IPS-NIHi7 (cell line): ENCODE measurements around the gene HNRNPUL2.
"Not testable (repeated sequence)": the region's sequence is repeated elsewhere in the genome, so short reads cannot be mapped to it uniquely, and the experiment has no call there.

Experiments
- DNase-seq: peaks from one replicate; pipeline ENCODE4 v3.0.0; 2012; ENCODE audit warnings: mixed read lengths; ENCODE audit errors: extremely low spot score

Gene HNRNPUL2

DNA sequence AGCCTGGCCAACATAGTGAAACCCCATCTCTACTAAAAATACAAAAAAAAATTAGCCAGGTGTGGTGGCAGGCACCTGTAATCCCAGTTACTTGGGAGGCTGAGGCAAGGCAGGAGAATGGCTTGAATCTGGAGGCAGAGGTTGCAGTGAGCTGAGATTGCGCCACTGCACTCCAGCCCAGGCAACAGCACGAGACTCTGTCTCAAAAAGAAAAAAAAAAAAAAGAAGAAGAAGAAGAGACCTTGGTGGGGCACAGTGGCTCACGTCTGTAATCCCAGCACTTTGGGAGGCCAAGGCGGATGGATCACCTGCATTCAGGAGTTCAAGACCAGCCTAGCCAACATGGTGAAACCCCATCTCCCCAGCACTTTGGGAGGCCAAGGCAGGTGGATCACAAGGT is 23.3 kb downstream of the HNRNPUL2 start:
- DNase-seq, result not testable (repeated sequence)

DNA sequence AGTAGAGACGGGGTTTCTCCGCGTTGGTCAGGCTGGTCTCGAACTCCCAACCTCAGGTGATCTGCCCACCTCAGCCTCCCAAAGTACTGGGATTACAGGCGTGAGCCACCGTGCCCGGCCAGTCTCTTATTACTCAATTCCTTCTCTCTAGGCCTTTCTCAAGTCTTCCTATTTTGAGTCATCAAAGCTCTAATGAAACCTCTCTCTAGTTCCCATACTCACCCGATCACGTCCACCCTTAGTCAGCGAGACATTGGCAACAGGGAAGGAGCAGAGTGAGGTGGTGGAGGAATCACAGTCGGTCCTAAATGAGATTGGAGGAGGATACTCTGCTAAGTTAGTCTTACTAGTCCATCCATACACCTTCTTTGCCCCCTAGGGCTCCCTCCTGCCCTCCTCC is 25.0 kb downstream of the HNRNPUL2 start:
- DNase-seq, result no peak

GRCh38 chr11:62694455-62695167 is 32.6 kb downstream of the HNRNPUL2 start:
- DNase-seq, result peak; percentile 83

DNA sequence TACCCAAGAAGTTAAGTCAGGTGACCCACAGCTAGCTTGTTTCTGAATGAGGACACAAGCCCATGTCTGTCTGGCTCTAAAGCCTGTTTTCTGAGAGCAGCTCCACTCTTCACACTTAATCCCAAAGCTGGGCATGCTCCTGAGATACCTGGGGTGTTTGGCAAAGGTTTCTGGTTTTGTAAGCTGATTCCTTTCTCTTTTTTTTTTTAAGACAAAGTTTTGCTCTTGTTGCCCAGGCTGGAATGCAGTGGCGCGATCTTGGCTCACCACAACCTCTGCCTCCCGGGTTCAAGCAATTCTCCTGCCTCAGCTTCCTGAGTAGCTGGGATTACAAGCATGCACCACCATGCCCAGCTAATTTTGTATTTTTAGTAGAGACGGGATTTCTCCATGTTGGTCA is 33.6 kb downstream of the HNRNPUL2 start:
- DNase-seq, result not testable (repeated sequence)

GRCh38 chr11:62689421-62690183 is 37.7 kb downstream of the HNRNPUL2 start, which contains the start of gene LRRN4CL:
Gene LRRN4CL, minus strand, starts transcription at chr11:62689530. Its CDS starts 1,022 bp downstream, at chr11:62688508.
- no peak for DNase-seq

GRCh38 chr11:62688491-62688890 is 38.8 kb downstream of the HNRNPUL2 start:
- no peak for DNase-seq

DNA sequence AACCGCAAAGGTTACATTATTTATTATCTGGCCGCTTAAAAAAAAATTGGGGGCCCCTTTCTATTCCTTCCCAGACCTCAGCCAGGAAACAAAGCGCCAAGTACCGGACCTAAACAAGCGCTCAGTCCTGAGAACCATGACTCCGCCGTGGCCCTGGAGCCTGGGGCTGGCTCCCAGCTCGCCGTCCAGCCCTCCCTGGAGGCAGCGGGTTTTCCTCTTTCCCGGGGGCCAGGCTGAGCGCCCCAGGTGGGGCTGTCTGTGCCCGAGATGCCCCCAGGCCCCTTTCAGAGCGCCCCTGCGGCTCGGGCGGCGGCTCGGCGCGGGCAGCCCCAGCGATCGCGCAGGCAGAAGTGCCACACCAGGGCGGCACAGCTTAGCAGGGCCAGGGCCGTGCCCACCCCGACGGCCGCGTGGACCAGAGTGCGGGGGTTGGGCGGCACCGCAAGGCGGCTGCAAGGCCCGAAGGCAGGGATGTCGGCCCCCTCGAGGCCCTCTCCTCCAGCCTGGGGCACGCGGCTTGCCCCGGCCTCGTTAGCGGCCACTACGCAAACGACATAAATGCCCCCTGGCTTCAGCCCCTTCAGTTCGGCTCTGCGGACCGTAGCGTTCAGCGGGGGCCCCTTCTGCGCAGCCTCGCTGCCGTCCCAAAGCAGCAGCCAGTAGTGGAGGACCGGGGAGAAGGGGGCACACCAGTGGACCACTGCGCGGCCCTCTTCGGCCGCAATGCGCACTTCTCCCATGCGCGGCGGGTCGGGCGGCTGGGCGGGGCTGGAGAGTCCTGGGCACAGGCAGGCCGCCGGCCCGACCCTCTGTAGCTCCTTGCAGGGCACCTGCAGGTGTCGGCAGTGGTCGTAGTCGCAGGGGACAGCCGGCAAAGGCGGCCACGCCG is 39.5 kb downstream of the HNRNPUL2 start:
- DNase-seq, result no peak

- DNase-seq, result no peak
Observed at GRCh38 chr11:62682518-62682917, 44.7 kb downstream of the HNRNPUL2 start.

GRCh38 chr11:62680825-62681240 is 46.4 kb downstream of the HNRNPUL2 start:
- no peak for DNase-seq

DNA sequence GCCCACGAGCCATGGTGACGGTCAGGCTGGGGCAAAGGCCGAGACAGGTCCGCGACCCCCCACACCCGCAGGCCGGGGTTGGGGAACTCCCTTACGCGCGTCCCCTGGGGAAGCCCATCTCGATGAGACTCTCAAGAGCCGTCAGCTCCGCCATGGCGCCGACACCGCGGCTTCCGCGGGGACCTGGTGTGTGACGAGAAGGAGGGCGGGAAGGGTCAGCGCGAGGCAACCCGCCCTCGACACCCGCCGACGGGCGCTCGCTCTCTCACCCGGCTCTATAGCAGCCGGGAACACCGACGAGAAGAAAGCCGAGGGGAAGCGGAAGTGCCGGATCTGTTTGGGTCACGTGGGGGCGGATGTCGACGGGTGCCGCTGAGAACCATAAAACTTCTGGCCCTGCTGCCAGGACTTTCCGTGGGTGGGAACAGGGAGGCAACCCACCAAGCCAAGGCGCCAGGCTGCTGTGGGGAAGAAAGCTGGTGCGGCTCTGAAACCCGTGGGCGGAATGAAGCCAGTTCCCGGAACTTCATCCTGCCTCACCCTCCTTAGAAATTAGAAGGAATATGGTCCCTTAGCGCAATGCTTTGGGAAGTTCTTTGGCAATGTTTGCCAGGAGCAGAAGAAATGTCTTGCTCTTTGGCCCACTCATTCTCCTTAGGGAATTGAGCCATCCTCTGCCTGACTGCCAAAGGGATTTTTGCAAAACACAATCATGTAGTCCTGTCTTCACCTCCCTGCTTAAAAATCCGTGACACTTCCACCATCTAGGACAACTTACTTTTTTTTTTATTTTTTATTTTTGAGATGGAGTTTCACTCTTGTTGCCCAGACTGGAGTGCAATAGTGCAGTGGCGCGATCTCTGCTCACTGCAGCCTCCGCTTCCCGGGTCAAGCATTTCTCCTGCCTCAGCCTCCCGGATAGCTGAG is 48.2 kb downstream of the HNRNPUL2 start, which contains the start of gene UBXN1:
Gene UBXN1 (minus strand): TSS at position 304 of the 927 bp plus-strand sequence. CDS start 150 bp downstream, at position 154.
- DNase-seq, result peak; percentile 89

GRCh38 chr11:62678433-62678769 is 48.9 kb downstream of the HNRNPUL2 start:
- no peak for DNase-seq

DNA sequence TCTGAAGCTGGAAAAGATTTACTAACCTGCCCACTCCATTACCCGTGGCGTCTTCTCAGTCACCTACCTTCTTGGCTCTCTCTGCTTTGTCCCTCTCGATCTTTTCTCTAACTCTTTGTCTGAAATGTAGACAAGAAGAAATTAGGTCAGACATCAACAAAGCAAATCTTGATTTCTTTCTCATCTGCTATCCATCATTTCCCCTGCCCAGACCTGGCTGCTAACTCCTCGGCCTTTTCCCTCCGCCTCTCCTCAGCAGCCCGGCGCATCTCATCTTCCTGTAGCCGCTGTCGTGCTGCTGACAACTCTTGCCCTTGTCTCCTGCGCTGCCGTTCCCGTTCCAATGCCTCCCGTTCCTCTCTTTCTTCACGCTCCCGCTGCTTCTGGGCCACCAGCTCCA is 49.5 kb downstream of the HNRNPUL2 start:
- DNase-seq, result no peak

GRCh38 chr11:62677156-62677555 is 50.1 kb downstream of the HNRNPUL2 start:
- DNase-seq, result no peak

- DNase-seq, result no peak
Observed at GRCh38 chr11:62676698-62677097, 50.6 kb downstream of the HNRNPUL2 start.

- not testable (repeated sequence) for DNase-seq
Observed at GRCh38 chr11:62675415-62675814, 51.8 kb downstream of the HNRNPUL2 start.

DNA sequence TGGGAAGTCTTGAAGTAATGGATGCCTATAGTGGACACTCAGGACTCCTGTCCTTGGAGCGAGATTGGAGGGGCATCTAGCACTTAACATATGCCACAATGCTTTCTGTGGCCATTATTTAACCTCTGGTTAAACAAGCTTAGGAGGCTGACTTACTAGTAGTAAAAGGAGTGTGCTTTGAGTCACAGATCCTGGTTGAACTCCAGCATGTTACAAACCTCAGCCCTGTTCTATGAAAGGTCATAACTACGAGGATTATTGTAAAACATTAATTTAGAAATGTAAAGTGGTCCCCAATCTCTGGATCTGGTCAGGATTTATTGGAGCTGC is 54.1 kb downstream of the HNRNPUL2 start:
- DNase-seq, result no peak

GRCh38 chr11:62671608-62672389 is 55.5 kb downstream of the HNRNPUL2 start, which contains the start of the genes LBHD1 and UQCC3:
Gene LBHD1, minus strand, starts transcription at chr11:62672267. Its CDS starts 2,236 bp downstream, at chr11:62670031.
Gene UQCC3, plus strand, starts transcription at chr11:62671673. Its CDS starts 73 bp downstream, at chr11:62671746.
- peak; percentile 78 for DNase-seq

GRCh38 chr11:62671236-62671607 is 56.0 kb downstream of the HNRNPUL2 start:
- no peak for DNase-seq

GRCh38 chr11:62669420-62670161 is 57.7 kb downstream of the HNRNPUL2 start:
- DNase-seq, result no peak
